GM23338 (cell line): Measurements from ENCODE around the gene NDUFS2.

Experiments
- POLR2AphosphoS5 ChIP-seq: IDR thresholded peaks from 2 replicates; pipeline ENCODE4 v1.6.1; 2016; ENCODE audit warnings: antibody characterized with exemption, low read depth
- TF ChIP-seq, protein P1 (sequence below), 2 experiments: fragments of 200-600 bp in 1 of 2; sonication (generic) in 1 of 2; conservative IDR thresholded peaks; 2 replicates each; pipeline versions ENCODE4 v1.5.1 to v1.6.1; 2016 to 2017; ENCODE audit warnings: antibody characterized with exemption in 2 of 2, low read depth in 2 of 2, mild to moderate bottlenecking in 2 of 2, moderate library complexity in 1 of 2

DNA sequence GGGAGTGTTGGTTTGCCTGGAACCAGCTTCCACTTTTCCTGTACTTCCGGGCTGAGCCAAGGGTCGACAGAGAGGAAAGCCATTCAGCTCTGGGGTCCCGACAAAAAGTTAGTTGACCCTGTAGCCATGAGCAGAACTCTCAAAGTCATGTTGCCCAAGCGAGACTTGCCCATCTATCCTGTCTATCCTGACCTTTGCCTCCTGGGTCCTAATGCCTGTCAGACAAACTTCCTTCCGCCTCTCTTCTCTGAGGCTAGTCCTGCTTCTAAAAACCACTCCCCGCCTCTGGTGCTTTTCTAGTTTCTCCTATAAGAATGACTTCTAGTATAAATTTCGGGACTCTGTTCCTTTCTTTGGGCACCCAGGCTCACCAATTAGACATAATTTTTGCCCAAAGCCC, 48.7 kb downstream of the NDUFS2 start:
- TF ChIP-seq, protein P1, sequence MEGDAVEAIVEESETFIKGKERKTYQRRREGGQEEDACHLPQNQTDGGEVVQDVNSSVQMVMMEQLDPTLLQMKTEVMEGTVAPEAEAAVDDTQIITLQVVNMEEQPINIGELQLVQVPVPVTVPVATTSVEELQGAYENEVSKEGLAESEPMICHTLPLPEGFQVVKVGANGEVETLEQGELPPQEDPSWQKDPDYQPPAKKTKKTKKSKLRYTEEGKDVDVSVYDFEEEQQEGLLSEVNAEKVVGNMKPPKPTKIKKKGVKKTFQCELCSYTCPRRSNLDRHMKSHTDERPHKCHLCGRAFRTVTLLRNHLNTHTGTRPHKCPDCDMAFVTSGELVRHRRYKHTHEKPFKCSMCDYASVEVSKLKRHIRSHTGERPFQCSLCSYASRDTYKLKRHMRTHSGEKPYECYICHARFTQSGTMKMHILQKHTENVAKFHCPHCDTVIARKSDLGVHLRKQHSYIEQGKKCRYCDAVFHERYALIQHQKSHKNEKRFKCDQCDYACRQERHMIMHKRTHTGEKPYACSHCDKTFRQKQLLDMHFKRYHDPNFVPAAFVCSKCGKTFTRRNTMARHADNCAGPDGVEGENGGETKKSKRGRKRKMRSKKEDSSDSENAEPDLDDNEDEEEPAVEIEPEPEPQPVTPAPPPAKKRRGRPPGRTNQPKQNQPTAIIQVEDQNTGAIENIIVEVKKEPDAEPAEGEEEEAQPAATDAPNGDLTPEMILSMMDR (conservative IDR thresholded peaks at IDR 0.05; ENCODE audit: low read depth in 2 of 2), result no peak
- no peak for TF ChIP-seq POLR2AphosphoS5
